MM.1S (cell line): ENCODE measurements around the gene PTPRJ.
A peak's percentile ranks its signal among the peaks of the same experiment; 100 is the strongest.

Experiments
- DNase-seq: peaks from one replicate; pipeline ENCODE4 v3.0.0-alpha.2; 2015
- H2AFZ ChIP-seq: fragments of 300-600 bp; sonication (generic); 2 replicates; pipeline ENCODE4 v1.6.0; 2016; ENCODE audit warnings: antibody characterized with exemption, low read length
- H3F3A ChIP-seq: fragments of 300-600 bp; sonication (generic); 2 replicates; pipeline ENCODE4 v1.6.1; 2016; ENCODE audit warnings: mild to moderate bottlenecking, antibody characterized with exemption, low read length, moderate library complexity, mixed read lengths; ENCODE audit not compliant: insufficient read depth
- H3K27ac ChIP-seq: fragments of 300-600 bp; sonication (generic); 2 replicates; pipeline ENCODE4 v1.5.1; 2016; ENCODE audit warnings: mild to moderate bottlenecking, low read length
- H3K27me3 ChIP-seq: fragments of 300-600 bp; sonication (generic); replicated peaks from 2 replicates; pipeline ENCODE4 v1.6.0; 2016; ENCODE audit warnings: low read length; ENCODE audit not compliant: insufficient read depth
- H3K36me3 ChIP-seq: fragments of 300-600 bp; sonication (generic); replicated peaks from 2 replicates; pipeline ENCODE4 v1.6.1; 2016; ENCODE audit warnings: mild to moderate bottlenecking, low read length, mixed read lengths; ENCODE audit not compliant: insufficient read depth
- H3K4me1 ChIP-seq: fragments of 300-600 bp; sonication (generic); 2 replicates; pipeline ENCODE4 v1.6.1; 2016; ENCODE audit warnings: low read length, mixed read lengths
- H3K4me2 ChIP-seq: fragments of 300-600 bp; sonication (generic); 2 replicates; pipeline ENCODE4 v1.6.0; 2016; ENCODE audit warnings: low read depth, low read length
- H3K4me3 ChIP-seq: fragments of 300-600 bp; sonication (generic); 2 replicates; pipeline ENCODE4 v1.5.1; 2016; ENCODE audit warnings: low read length, mixed read lengths
- H3K79me2 ChIP-seq: fragments of 300-600 bp; sonication (generic); 2 replicates; pipeline ENCODE4 v1.6.1; 2016; ENCODE audit warnings: mixed run types, low read length, mixed read lengths
- H3K9ac ChIP-seq: fragments of 300-600 bp; sonication (generic); 2 replicates; pipeline ENCODE4 v1.6.1; 2016; ENCODE audit warnings: low read length, mixed read lengths
- H3K9me2 ChIP-seq: fragments of 300-600 bp; sonication (generic); replicated peaks from 2 replicates; pipeline ENCODE4 v1.6.1; 2016; ENCODE audit warnings: mild to moderate bottlenecking, low read length, mixed read lengths; ENCODE audit not compliant: insufficient read depth
- H3K9me3 ChIP-seq: fragments of 300-600 bp; sonication (generic); replicated peaks from 2 replicates; pipeline ENCODE4 v1.6.1; 2016; ENCODE audit warnings: mild to moderate bottlenecking, low read length, mixed read lengths; ENCODE audit not compliant: insufficient read depth
- H4K20me1 ChIP-seq: fragments of 300-600 bp; sonication (generic); 2 replicates; pipeline ENCODE4 v1.6.1; 2016; ENCODE audit warnings: mild to moderate bottlenecking, low read length, moderate library complexity, mixed read lengths; ENCODE audit not compliant: insufficient read depth
- EZH2 ChIP-seq: fragments of 300-600 bp; sonication (generic); optimal IDR thresholded peaks from 2 replicates; pipeline ENCODE3; 2017; ENCODE audit warnings: low read depth, mild to moderate bottlenecking, antibody characterized with exemption, low read length, mixed read lengths
- EZH2phosphoT487 ChIP-seq: fragments of 300-600 bp; sonication (generic); IDR thresholded peaks from 2 replicates; pipeline ENCODE4 v1.6.1; 2018; ENCODE audit warnings: antibody characterized with exemption, low read length
- TF ChIP-seq, protein P1 (sequence below): fragments of 300-600 bp; sonication (generic); IDR thresholded peaks from 2 replicates; pipeline ENCODE4 v1.5.1; 2016; ENCODE audit warnings: antibody characterized with exemption, low read length, mixed read lengths

Gene PTPRJ

DNA sequence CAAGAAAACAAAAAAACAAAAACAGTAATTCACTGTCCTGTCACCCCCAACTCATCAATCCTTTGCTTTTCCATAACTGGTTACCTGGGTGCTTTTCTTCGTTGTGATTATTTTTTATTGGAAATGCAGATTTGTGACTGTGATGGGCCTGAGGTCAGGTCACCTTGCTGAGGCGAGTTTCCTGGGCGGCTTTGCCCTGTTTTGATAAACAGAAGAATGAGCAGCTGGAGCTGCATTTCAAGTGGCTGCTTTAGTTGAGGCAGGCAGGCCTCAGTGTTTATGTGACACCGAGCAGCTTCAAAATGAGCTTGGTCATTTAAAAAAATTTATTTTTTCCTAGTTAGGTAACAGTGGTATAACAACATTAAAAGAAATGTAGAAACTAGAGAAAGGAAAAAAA, 22.2 kb downstream of the PTPRJ start:
- H3K4me2 ChIP-seq, result no peak overlapping the region
- no peaks in the 10 kb centered on the region for H4K20me1 ChIP-seq
- no peaks in the 10 kb centered on the region for H3K79me2 ChIP-seq
- DNase-seq, result no peak
- no peaks in the 10 kb centered on the region for H3K27me3 ChIP-seq
- H2AFZ ChIP-seq, result no peak overlapping the region
- H3K36me3 ChIP-seq, result no peaks in the 10 kb centered on the region
- H3K9me3 ChIP-seq, result no peaks in the 10 kb centered on the region
- TF ChIP-seq EZH2phosphoT487, result no peak
- TF ChIP-seq EZH2, result no peak
- TF ChIP-seq, protein P1, sequence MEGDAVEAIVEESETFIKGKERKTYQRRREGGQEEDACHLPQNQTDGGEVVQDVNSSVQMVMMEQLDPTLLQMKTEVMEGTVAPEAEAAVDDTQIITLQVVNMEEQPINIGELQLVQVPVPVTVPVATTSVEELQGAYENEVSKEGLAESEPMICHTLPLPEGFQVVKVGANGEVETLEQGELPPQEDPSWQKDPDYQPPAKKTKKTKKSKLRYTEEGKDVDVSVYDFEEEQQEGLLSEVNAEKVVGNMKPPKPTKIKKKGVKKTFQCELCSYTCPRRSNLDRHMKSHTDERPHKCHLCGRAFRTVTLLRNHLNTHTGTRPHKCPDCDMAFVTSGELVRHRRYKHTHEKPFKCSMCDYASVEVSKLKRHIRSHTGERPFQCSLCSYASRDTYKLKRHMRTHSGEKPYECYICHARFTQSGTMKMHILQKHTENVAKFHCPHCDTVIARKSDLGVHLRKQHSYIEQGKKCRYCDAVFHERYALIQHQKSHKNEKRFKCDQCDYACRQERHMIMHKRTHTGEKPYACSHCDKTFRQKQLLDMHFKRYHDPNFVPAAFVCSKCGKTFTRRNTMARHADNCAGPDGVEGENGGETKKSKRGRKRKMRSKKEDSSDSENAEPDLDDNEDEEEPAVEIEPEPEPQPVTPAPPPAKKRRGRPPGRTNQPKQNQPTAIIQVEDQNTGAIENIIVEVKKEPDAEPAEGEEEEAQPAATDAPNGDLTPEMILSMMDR, result no peak
- H3K9ac ChIP-seq, result no peak overlapping the region
- no peaks in the 10 kb centered on the region; the same call in 1 of the 2 replicates for H3F3A ChIP-seq
- H3K4me1 ChIP-seq, result peaks cover 24% of the 10 kb centered on the region
- H3K27ac ChIP-seq, result no peak overlapping the region
- no peaks in the 10 kb centered on the region for H3K9me2 ChIP-seq
- no peak overlapping the region for H3K4me3 ChIP-seq

DNA sequence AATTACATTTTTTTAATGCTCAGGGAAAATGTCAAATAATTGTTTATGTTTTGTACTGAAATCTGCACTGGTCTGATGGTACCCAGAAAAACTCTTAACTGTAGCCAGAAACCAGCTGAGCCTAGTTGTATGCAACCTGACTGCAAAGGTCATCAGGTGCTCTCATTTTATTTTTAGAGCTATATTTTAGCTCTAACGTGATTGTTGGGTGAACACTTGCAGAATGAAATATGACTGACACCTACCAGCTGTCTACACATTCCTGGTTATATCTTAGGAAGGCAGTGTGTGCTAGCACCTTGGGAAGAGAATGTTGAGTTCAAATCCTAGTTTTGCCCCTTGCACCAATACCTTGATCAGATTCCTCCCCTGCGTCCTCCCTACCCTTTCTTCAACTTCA, 23.6 kb downstream of the PTPRJ start:
- no peaks in the 10 kb centered on the region for H3K79me2 ChIP-seq
- H3K4me3 ChIP-seq, result no peak overlapping the region
- H2AFZ ChIP-seq, result peak overlapping the region; percentile 7; the same call in 1 of the 2 replicates
- no peak overlapping the region for H3K9ac ChIP-seq
- H3K27ac ChIP-seq, result no peak overlapping the region
- no peaks in the 10 kb centered on the region; the same call in 1 of the 2 replicates for H3F3A ChIP-seq
- no peak overlapping the region for H3K4me2 ChIP-seq
- H3K4me1 ChIP-seq, result peaks cover 24% of the 10 kb centered on the region
- H3K27me3 ChIP-seq, result no peaks in the 10 kb centered on the region
- no peaks in the 10 kb centered on the region for H3K36me3 ChIP-seq
- H4K20me1 ChIP-seq, result no peaks in the 10 kb centered on the region
- no peak for DNase-seq
- H3K9me2 ChIP-seq, result no peaks in the 10 kb centered on the region
- H3K9me3 ChIP-seq, result no peaks in the 10 kb centered on the region
- TF ChIP-seq EZH2 (no peak), EZH2phosphoT487 (no peak)
- TF ChIP-seq, protein P1, result no peak

DNA sequence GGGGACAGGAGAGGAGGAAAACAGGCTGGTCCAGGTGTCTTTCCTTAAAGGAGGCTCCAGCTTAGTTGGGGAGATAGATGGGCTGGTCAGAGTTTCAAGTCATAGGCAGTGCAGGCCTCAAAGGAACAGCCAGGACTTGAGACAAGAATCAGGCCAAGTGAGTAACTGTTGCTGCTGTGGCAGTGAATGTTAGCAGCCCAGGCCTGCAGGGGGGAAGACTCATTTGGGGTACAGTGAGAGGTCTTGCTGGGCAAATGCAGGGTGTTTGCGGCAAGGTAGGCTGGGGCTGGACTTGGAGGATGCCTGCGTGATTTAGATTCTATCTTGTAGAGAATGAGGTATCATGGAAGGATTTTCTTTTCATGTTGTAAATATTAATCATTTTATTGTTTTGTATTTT, 24.1 kb downstream of the PTPRJ start:
- no peak for TF ChIP-seq EZH2phosphoT487
- TF ChIP-seq, protein P1, result no peak
- TF ChIP-seq EZH2, result no peak
- Histone ChIP-seq H3K9me3 (no peaks in the 10 kb centered on the region), H3K4me2 (peak overlapping the region; percentile 57; the same call in 1 of the 2 replicates), H3F3A (no peaks in the 10 kb centered on the region; the same call in 1 of the 2 replicates), H3K4me1 (peaks cover 24% of the 10 kb centered on the region), H3K9ac (no peak overlapping the region), H3K79me2 (no peaks in the 10 kb centered on the region), H4K20me1 (no peaks in the 10 kb centered on the region), H3K4me3 (no peak overlapping the region), H3K27ac (no peak overlapping the region), H3K9me2 (no peaks in the 10 kb centered on the region), H2AFZ (peak overlapping the region; percentile 7; the same call in 1 of the 2 replicates), H3K27me3 (no peaks in the 10 kb centered on the region), H3K36me3 (no peaks in the 10 kb centered on the region)
- no peak for DNase-seq
